Measurements from ENCODE around the gene SYTL3. TPM values are rescaled to one million over a fixed set of nuclear protein-coding genes. Genes with fewer than 3 reads are reported as not detected.
"Not testable (repeated sequence)": the region's sequence is repeated elsewhere in the genome, so short reads cannot be mapped to it uniquely, and the experiment has no call there.

Gene SYTL3
- total and polyA plus RNA-seq, 2 donors, result 4.9 to 6.3 TPM

GRCh38 chr6:158639056-158639455 is 10.8 kb upstream of the SYTL3 start:
- no peaks in the 10 kb centered on the region for H3K36me3 ChIP-seq (ENCODE audit: insufficient read depth)
- no peak overlapping the region for H3K27ac ChIP-seq (ENCODE audit: low read depth)
- no peaks in the 10 kb centered on the region for H3K4me1 ChIP-seq (ENCODE audit: insufficient read depth)
- WGBS, result 87% methylated on average over 5 of the region's 5 CpGs
- DNase-seq (ENCODE audit: extremely low spot score), result no peak
- no peak overlapping the region for H3K4me3 ChIP-seq (ENCODE audit: low read depth, low read length)

GRCh38 chr6:158640519-158640918 is 9.3 kb upstream of the SYTL3 start:
- no peak overlapping the region for H3K4me3 ChIP-seq (ENCODE audit: low read depth, low read length)
- no peak overlapping the region for H3K27ac ChIP-seq (ENCODE audit: low read depth)
- no peaks in the 10 kb centered on the region for H3K4me1 ChIP-seq (ENCODE audit: insufficient read depth)
- WGBS, result 79% methylated on average over 2 of the region's 2 CpGs
- H3K36me3 ChIP-seq (ENCODE audit: insufficient read depth), result no peaks in the 10 kb centered on the region
- DNase-seq (ENCODE audit: extremely low spot score), result no peak

- H3K27ac ChIP-seq (ENCODE audit: low read depth), result no peak overlapping the region
Observed at GRCh38 chr6:158642097-158642601, 7.7 kb upstream of the SYTL3 start.

GRCh38 chr6:158643836-158644230 is 6.0 kb upstream of the SYTL3 start:
- no peaks in the 10 kb centered on the region for H3K4me1 ChIP-seq (ENCODE audit: insufficient read depth)
- DNase-seq (ENCODE audit: extremely low spot score), result no peak
- no peaks in the 10 kb centered on the region for H3K36me3 ChIP-seq (ENCODE audit: insufficient read depth)
- under 1% methylated on average over 21 of the region's 21 CpGs for WGBS
- H3K27ac ChIP-seq (ENCODE audit: low read depth), result peak overlapping the region; percentile 98
- peak overlapping the region; percentile 90 for H3K4me3 ChIP-seq (ENCODE audit: low read depth, low read length)

More at GRCh38 chr6:158642097-158642601, 7.7 kb upstream of the SYTL3 start:
- Histone ChIP-seq H3K4me1 (ENCODE audit: insufficient read depth) (no peaks in the 10 kb centered on the region), H3K4me3 (ENCODE audit: low read depth, low read length) (no peak overlapping the region), H3K36me3 (ENCODE audit: insufficient read depth) (no peaks in the 10 kb centered on the region)
- WGBS, result 39% methylated on average over 8 of the region's 8 CpGs
- no peak for DNase-seq (ENCODE audit: extremely low spot score)

GRCh38 chr6:158644231-158645063 is 5.4 kb upstream of the SYTL3 start, which contains the start of gene DYNLT1:
DYNLT1 (minus strand) TSS chr6:158644743; CDS start chr6:158644708, 35 bp downstream.
- Histone ChIP-seq H3K4me3 (ENCODE audit: low read depth, low read length) (peak within 1 kb of the TSS; percentile 90), H3K36me3 (ENCODE audit: insufficient read depth) (no peaks in the 10 kb centered on the region), H3K27ac (ENCODE audit: low read depth) (peak within 1 kb of the TSS; percentile 98), H3K4me1 (ENCODE audit: insufficient read depth) (no peaks in the 10 kb centered on the region)
- under 1% methylated on average over 81 of the region's 81 CpGs for WGBS
- peak; percentile 89 for DNase-seq (ENCODE audit: extremely low spot score)

GRCh38 chr6:158645064-158646022 is 4.5 kb upstream of the SYTL3 start:
- Histone ChIP-seq H3K4me3 (ENCODE audit: low read depth, low read length) (peak overlapping the region; percentile 90), H3K36me3 (ENCODE audit: insufficient read depth) (no peaks in the 10 kb centered on the region), H3K4me1 (ENCODE audit: insufficient read depth) (no peaks in the 10 kb centered on the region), H3K27ac (ENCODE audit: low read depth) (peak overlapping the region; percentile 98)
- 29% methylated on average over 21 of the region's 21 CpGs for WGBS
- no peak for DNase-seq (ENCODE audit: extremely low spot score)

GRCh38 chr6:158646023-158646910 is 3.6 kb upstream of the SYTL3 start:
- Histone ChIP-seq H3K36me3 (ENCODE audit: insufficient read depth) (no peaks in the 10 kb centered on the region), H3K4me1 (ENCODE audit: insufficient read depth) (no peaks in the 10 kb centered on the region), H3K27ac (ENCODE audit: low read depth) (no peak overlapping the region), H3K4me3 (ENCODE audit: low read depth, low read length) (no peak overlapping the region)
- no peak for DNase-seq (ENCODE audit: extremely low spot score)
- 82% methylated on average over 10 of the region's 10 CpGs for WGBS

- Histone ChIP-seq H3K4me3 (ENCODE audit: low read depth, low read length) (no peak overlapping the region), H3K36me3 (ENCODE audit: insufficient read depth) (no peaks in the 10 kb centered on the region), H3K4me1 (ENCODE audit: insufficient read depth) (no peaks in the 10 kb centered on the region), H3K27ac (ENCODE audit: low read depth) (no peak overlapping the region)
- 44% methylated on average over 4 of the region's 4 CpGs for WGBS
- no peak for DNase-seq (ENCODE audit: extremely low spot score)
Observed at GRCh38 chr6:158647501-158647900, 2.4 kb upstream of the SYTL3 start.

- no peaks in the 10 kb centered on the region for H3K4me1 ChIP-seq (ENCODE audit: insufficient read depth)
- no peak for DNase-seq (ENCODE audit: extremely low spot score)
- WGBS, result 62% methylated on average over 5 of the region's 5 CpGs
- H3K36me3 ChIP-seq (ENCODE audit: insufficient read depth), result no peaks in the 10 kb centered on the region
- H3K4me3 ChIP-seq (ENCODE audit: low read depth, low read length), result no peak overlapping the region
- H3K27ac ChIP-seq (ENCODE audit: low read depth), result no peak overlapping the region
Observed at GRCh38 chr6:158648682-158649131, 1.1 kb upstream of the SYTL3 start.

- not testable (repeated sequence) for H3K27ac ChIP-seq (ENCODE audit: low read depth); H3K4me1 ChIP-seq (ENCODE audit: insufficient read depth); DNase-seq (ENCODE audit: extremely low spot score); H3K36me3 ChIP-seq (ENCODE audit: insufficient read depth); H3K4me3 ChIP-seq (ENCODE audit: low read depth, low read length)
- WGBS, result 91% methylated on average over 17 of the region's 17 CpGs
Observed at GRCh38 chr6:158651981-158652737, 2.3 kb downstream of the SYTL3 start.

- Histone ChIP-seq H3K36me3 (ENCODE audit: insufficient read depth) (no peaks in the 10 kb centered on the region), H3K4me1 (ENCODE audit: insufficient read depth) (no peaks in the 10 kb centered on the region), H3K27ac (ENCODE audit: low read depth) (peak overlapping the region; percentile 62), H3K4me3 (ENCODE audit: low read depth, low read length) (no peak overlapping the region)
- DNase-seq (ENCODE audit: extremely low spot score), result no peak
- WGBS, result 76% methylated on average over 15 of the region's 15 CpGs
Observed at GRCh38 chr6:158653577-158654354, 3.9 kb downstream of the SYTL3 start.

All from urinary bladder (tissue), 4 donors.